Central memory CD8-positive, alpha-beta T cell (primary cell): ENCODE data around the gene LGALS14.

Source experiments
- ATAC-seq: fragments of 150-1000 bp; cut with Tn5 transposase; replicated peaks from 2 replicates; pipeline ENCODE4 v1.10.0; 2022; ENCODE audit warnings: mild to moderate bottlenecking, moderate FRiP score, moderate number of reproducible peaks; ENCODE audit not compliant: poor library complexity, severe bottlenecking; ENCODE audit errors: extremely low read depth
- DNase-seq, 2 donors: peaks; one replicate each; pipeline ENCODE4 v3.0.0; 2021; ENCODE audit warnings: low spot score in 2 of 2
- H3K27ac Mint-ChIP-seq: one replicate; pipeline ENCODE4 v1.8.0; 2022; ENCODE audit warnings: low read depth, mild to moderate bottlenecking, moderate library complexity, mixed read lengths
- H3K27me3 Mint-ChIP-seq: one replicate; pipeline ENCODE4 v1.8.0; 2022; ENCODE audit warnings: mixed read lengths
- H3K36me3 Mint-ChIP-seq: one replicate; pipeline ENCODE4 v1.8.0; 2022; ENCODE audit warnings: mild to moderate bottlenecking, moderate library complexity, mixed read lengths; ENCODE audit not compliant: insufficient read depth
- H3K4me1 Mint-ChIP-seq: one replicate; pipeline ENCODE4 v1.8.0; 2022; ENCODE audit warnings: mixed read lengths
- H3K4me3 Mint-ChIP-seq: one replicate; pipeline ENCODE4 v1.8.0; 2022; ENCODE audit warnings: mild to moderate bottlenecking, moderate library complexity, mixed read lengths
- H3K9me3 Mint-ChIP-seq: one replicate; pipeline ENCODE4 v1.8.0; 2022; ENCODE audit warnings: mixed read lengths

LGALS14 gene

GRCh38 chr19:39736088-39736487 is 31.8 kb downstream of the LGALS14 start:
- H3K4me3 Mint-ChIP-seq = no peak overlapping the region

GRCh38 chr19:39737351-39737750 is 33.1 kb downstream of the LGALS14 start:
- Mint-ChIP-seq H3K4me3 (no peak overlapping the region), H3K9me3 (no peaks in the 10 kb centered on the region), H3K27ac (no peak overlapping the region), H3K27me3 (peaks cover 26% of the 10 kb centered on the region), H3K36me3 (no peaks in the 10 kb centered on the region), H3K4me1 (no peaks in the 10 kb centered on the region)
- no peak for ATAC-seq
- no peak for DNase-seq

More at GRCh38 chr19:39736088-39736487, 31.8 kb downstream of the LGALS14 start:
- ATAC-seq = no peak
- DNase-seq = no peak
- H3K36me3 Mint-ChIP-seq = no peaks in the 10 kb centered on the region
- no peaks in the 10 kb centered on the region for H3K4me1 Mint-ChIP-seq
- peaks cover 23% of the 10 kb centered on the region for H3K27me3 Mint-ChIP-seq
- H3K27ac Mint-ChIP-seq = no peak overlapping the region
- H3K9me3 Mint-ChIP-seq = no peaks in the 10 kb centered on the region

GRCh38 chr19:39737891-39738290 is 33.6 kb downstream of the LGALS14 start, which contains the start of gene CLC:
TSS of gene CLC (minus strand) at chr19:39738029. CDS start at chr19:39737952, 77 bp downstream.
- DNase-seq = no peak
- no peaks in the 10 kb centered on the region for H3K4me1 Mint-ChIP-seq
- no peak for ATAC-seq
- H3K36me3 Mint-ChIP-seq = no peaks in the 10 kb centered on the region
- peaks cover 31% of the 10 kb centered on the region for H3K27me3 Mint-ChIP-seq
- H3K27ac Mint-ChIP-seq = no peak within 1 kb of the TSS
- H3K9me3 Mint-ChIP-seq = no peaks in the 10 kb centered on the region
- no peak within 1 kb of the TSS for H3K4me3 Mint-ChIP-seq

DNA sequence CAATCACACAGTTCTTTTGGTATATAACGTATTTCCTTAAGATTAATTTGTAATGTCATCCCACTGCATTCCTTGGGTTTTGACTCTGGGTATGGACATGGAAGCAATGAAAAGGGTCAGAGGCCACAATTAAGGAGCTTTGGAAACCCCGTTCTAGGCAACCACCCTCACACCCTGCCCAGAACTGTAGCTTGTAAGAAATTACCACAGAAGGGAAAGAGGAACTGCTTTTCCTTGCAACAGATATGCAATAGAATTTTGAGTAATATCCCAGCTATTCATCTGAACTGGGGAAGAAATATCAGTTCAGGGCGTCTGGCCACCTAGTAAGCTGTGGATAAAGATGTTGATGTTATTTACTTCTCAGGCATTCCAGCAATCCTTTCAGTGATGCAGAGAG is 34.5 kb downstream of the LGALS14 start:
- no peak for ATAC-seq
- no peak overlapping the region for H3K4me3 Mint-ChIP-seq
- no peaks in the 10 kb centered on the region for H3K4me1 Mint-ChIP-seq
- DNase-seq = no peak
- H3K27ac Mint-ChIP-seq = no peak overlapping the region
- no peaks in the 10 kb centered on the region for H3K9me3 Mint-ChIP-seq
- no peaks in the 10 kb centered on the region for H3K36me3 Mint-ChIP-seq
- peaks cover 40% of the 10 kb centered on the region for H3K27me3 Mint-ChIP-seq

GRCh38 chr19:39740395-39740794 is 36.1 kb downstream of the LGALS14 start:
- Mint-ChIP-seq H3K27me3 (peaks cover 56% of the 10 kb centered on the region), H3K4me3 (no peak overlapping the region), H3K9me3 (no peaks in the 10 kb centered on the region), H3K36me3 (no peaks in the 10 kb centered on the region), H3K27ac (no peak overlapping the region), H3K4me1 (no peaks in the 10 kb centered on the region)
- ATAC-seq (no peak), DNase-seq (no peak)

DNA sequence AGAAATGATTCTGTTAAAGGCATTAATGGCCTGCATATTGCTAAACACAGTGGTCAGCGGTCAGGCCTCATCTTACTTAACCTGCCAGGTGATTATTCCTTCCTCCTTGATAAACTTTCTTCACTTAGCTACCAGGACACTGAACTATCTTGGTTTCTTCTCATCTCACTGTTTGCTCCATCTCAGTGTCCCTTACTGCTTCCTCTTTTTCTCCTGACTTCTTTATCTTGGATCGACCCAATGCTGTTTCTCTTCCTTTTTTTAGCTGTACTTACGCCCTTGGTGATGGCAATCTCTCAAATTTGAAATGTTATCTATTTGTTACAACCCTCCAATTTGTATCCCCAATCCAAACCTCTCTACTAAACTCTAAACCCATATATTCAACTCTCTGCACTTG is 41.4 kb downstream of the LGALS14 start:
- H3K4me3 Mint-ChIP-seq = no peak overlapping the region
- no peak for ATAC-seq
- DNase-seq = no peak
- H3K27me3 Mint-ChIP-seq = peaks cover 63% of the 10 kb centered on the region
- no peaks in the 10 kb centered on the region for H3K9me3 Mint-ChIP-seq
- H3K27ac Mint-ChIP-seq = no peak overlapping the region
- no peaks in the 10 kb centered on the region for H3K4me1 Mint-ChIP-seq
- no peaks in the 10 kb centered on the region for H3K36me3 Mint-ChIP-seq

GRCh38 chr19:39746836-39747529 is 42.7 kb downstream of the LGALS14 start:
- Mint-ChIP-seq H3K9me3 (no peaks in the 10 kb centered on the region), H3K4me3 (no peak overlapping the region)

GRCh38 chr19:39749981-39750380 is 45.7 kb downstream of the LGALS14 start:
- Mint-ChIP-seq H3K27me3 (peaks cover 38% of the 10 kb centered on the region), H3K27ac (no peak overlapping the region), H3K36me3 (no peaks in the 10 kb centered on the region), H3K9me3 (no peaks in the 10 kb centered on the region), H3K4me3 (no peak overlapping the region), H3K4me1 (no peaks in the 10 kb centered on the region)
- ATAC-seq (no peak), DNase-seq (no peak)

More at GRCh38 chr19:39746836-39747529, 42.7 kb downstream of the LGALS14 start:
- no peak for ATAC-seq
- peaks cover 68% of the 10 kb centered on the region for H3K27me3 Mint-ChIP-seq
- no peak for DNase-seq
- H3K36me3 Mint-ChIP-seq = no peaks in the 10 kb centered on the region
- H3K4me1 Mint-ChIP-seq = no peaks in the 10 kb centered on the region
- no peak overlapping the region for H3K27ac Mint-ChIP-seq

GRCh38 chr19:39752390-39752789 is 48.1 kb downstream of the LGALS14 start:
- Mint-ChIP-seq H3K27me3 (peaks cover 16% of the 10 kb centered on the region), H3K36me3 (no peaks in the 10 kb centered on the region), H3K4me1 (no peaks in the 10 kb centered on the region), H3K9me3 (no peaks in the 10 kb centered on the region), H3K4me3 (no peak overlapping the region), H3K27ac (no peak overlapping the region)
- ATAC-seq (no peak), DNase-seq (no peak)

- H3K27ac Mint-ChIP-seq = no peak overlapping the region
- no peak for DNase-seq
- no peaks in the 10 kb centered on the region for H3K9me3 Mint-ChIP-seq
- H3K4me3 Mint-ChIP-seq = no peak overlapping the region
- no peaks in the 10 kb centered on the region for H3K4me1 Mint-ChIP-seq
- H3K36me3 Mint-ChIP-seq = no peaks in the 10 kb centered on the region
- no peak for ATAC-seq
- peaks cover 16% of the 10 kb centered on the region for H3K27me3 Mint-ChIP-seq
Measured at GRCh38 chr19:39752795-39753194, 48.5 kb downstream of the LGALS14 start.

DNA sequence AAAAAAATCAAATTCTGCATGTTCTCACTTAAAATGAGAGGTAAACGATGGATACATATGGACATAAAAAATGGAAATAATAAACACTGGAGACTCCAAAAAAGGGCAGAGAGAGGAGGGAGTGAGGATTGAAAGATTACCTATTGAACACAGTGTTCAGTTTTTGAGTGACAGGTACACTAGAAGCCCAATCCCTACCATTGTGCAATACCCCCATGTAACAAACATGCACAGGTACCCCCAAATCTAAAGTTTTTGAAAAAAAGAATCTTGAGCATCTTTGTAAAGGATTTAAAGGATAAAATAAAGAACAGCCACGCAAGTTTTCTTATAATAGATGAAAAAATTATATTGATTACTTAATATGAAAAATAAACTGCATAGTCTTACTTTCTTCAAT is 50.3 kb downstream of the LGALS14 start:
- Mint-ChIP-seq H3K36me3 (no peaks in the 10 kb centered on the region), H3K9me3 (no peaks in the 10 kb centered on the region), H3K27me3 (peaks cover 20% of the 10 kb centered on the region), H3K4me1 (no peaks in the 10 kb centered on the region), H3K4me3 (no peak overlapping the region), H3K27ac (no peak overlapping the region)
- DNase-seq (no peak), ATAC-seq (no peak)

DNA sequence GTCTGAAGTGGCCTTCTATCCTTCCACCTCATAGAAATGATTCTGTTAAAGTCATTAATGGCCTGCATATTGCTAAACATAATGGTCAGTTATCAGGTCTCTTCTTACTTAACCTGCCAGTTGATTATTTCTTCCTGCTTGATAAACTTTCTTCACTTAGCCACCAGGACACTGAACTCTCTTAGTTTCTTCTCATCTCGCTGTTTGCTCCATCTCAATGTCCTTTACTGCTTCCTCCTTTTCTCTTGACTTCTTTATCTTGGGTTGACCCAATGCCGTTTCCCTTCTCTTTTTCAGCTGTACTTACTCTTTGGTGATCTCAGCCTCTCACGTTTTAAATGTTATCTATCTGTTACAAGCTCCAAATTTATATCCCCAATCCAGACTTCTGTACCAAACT is 50.7 kb downstream of the LGALS14 start:
- Mint-ChIP-seq H3K4me1 (no peaks in the 10 kb centered on the region), H3K27ac (no peak overlapping the region), H3K36me3 (no peaks in the 10 kb centered on the region), H3K27me3 (peaks cover 20% of the 10 kb centered on the region), H3K9me3 (no peaks in the 10 kb centered on the region), H3K4me3 (no peak overlapping the region)
- DNase-seq = no peak
- ATAC-seq = no peak
